Measurements from ENCODE around the gene SCN9A. TPM values are rescaled to one million over a fixed set of nuclear protein-coding genes. Genes with fewer than 3 reads are reported as not detected.

SCN9A gene
- total and polyA plus RNA-seq, 9 of the 15 experiments (the other 6 are each of a cell fraction or from before 2014, with no cell fraction given), result 1.4 to 22.8 (median 7.1) TPM

DNA sequence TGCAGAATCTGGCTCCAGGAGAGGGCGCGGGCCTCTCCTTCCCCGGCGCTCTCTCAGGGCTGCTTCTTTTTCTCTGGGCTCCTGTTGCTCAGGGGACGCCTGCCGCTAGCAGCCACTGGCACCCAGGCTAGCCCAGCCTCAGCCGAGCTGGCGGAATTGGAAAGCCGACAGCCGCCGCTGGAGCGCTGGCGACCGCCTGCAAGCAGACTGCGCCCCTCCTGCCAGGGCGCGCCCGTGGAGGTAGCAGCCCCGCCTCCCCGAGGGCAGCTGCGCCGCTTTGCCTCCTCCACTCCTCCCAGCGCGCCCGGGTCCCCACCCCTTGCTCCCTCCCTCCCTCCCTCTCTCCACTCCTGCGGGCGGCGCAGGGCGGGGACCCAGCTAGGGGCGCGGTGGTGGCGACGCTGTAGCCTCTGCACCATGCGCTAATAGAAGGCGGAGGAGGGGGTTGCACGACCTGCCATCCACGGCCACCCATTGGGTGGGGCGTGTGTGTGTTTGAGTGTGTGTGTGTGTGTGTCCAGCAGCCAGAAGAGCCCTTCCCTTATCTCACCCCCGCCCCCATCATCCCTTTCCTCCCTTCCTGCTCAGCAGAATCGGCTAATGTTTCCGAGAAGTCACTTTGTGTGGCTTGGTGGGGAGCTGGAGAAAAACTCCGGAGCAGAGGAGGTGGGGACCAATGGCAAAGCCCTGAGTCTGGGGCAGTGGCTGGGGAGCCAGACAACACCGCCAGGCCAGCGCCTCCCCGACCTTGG, at the start of gene SCN9A (continued):
- TF ChIP-seq, protein P1, sequence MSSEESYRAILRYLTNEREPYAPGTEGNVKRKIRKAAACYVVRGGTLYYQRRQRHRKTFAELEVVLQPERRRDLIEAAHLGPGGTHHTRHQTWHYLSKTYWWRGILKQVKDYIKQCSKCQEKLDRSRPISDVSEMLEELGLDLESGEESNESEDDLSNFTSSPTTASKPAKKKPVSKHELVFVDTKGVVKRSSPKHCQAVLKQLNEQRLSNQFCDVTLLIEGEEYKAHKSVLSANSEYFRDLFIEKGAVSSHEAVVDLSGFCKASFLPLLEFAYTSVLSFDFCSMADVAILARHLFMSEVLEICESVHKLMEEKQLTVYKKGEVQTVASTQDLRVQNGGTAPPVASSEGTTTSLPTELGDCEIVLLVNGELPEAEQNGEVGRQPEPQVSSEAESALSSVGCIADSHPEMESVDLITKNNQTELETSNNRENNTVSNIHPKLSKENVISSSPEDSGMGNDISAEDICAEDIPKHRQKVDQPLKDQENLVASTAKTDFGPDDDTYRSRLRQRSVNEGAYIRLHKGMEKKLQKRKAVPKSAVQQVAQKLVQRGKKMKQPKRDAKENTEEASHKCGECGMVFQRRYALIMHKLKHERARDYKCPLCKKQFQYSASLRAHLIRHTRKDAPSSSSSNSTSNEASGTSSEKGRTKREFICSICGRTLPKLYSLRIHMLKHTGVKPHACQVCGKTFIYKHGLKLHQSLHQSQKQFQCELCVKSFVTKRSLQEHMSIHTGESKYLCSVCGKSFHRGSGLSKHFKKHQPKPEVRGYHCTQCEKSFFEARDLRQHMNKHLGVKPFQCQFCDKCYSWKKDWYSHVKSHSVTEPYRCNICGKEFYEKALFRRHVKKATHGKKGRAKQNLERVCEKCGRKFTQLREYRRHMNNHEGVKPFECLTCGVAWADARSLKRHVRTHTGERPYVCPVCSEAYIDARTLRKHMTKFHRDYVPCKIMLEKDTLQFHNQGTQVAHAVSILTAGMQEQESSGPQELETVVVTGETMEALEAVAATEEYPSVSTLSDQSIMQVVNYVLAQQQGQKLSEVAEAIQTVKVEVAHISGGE (CRISPR knock-in tag; IDR thresholded peaks at IDR 0.05), result no peak
- TF ChIP-seq ZNF717 (CRISPR knock-in tag; IDR thresholded peaks at IDR 0.05) (no peak), STAT5B (CRISPR knock-in tag; IDR thresholded peaks at IDR 0.05) (no peak), RBM14 (IDR thresholded peaks at IDR 0.05; ENCODE audit: borderline replicate concordance, insufficient read depth, low read depth, low read length) (0 out of 2 replicates have a peak, but pooled peaks have one; percentile 45), SAP30 (IDR thresholded peaks at IDR 0.05; ENCODE audit: borderline replicate concordance, insufficient read depth, low read depth, low read length, poor library complexity, severe bottlenecking) (no peak), ZNF586 (CRISPR knock-in tag; conservative IDR thresholded peaks at IDR 0.05) (no peak), POLR2A (conservative IDR thresholded peaks at IDR 0.05) (peak; percentile 78), ZNF24 (IDR thresholded peaks at IDR 0.05) (peak; percentile 85), POLR2B (IDR thresholded peaks at IDR 0.05; ENCODE audit: low read depth, partially characterized antibody) (peak; percentile 67), ZNF165 (CRISPR knock-in tag; IDR thresholded peaks at IDR 0.05; ENCODE audit: borderline replicate concordance) (no peak), ELF2 (CRISPR knock-in tag; IDR thresholded peaks at IDR 0.05) (0 out of 2 replicates have a peak, but pooled peaks have one; percentile 7), ZKSCAN3 (CRISPR knock-in tag; IDR thresholded peaks at IDR 0.05) (peak; percentile 86), ZNF316 (IDR thresholded peaks at IDR 0.05) (peak; percentile 55; the same call in 1 of the 2 replicates), PRMT5 (CRISPR knock-in tag; IDR thresholded peaks at IDR 0.05) (no peak), SNRNP70 (optimal IDR thresholded peaks at IDR 0.05; ENCODE audit: low read depth, low read length) (no peak), GABPB2 (CRISPR knock-in tag; conservative IDR thresholded peaks at IDR 0.05) (no peak), HEY1 (CRISPR knock-in tag; IDR thresholded peaks at IDR 0.05; ENCODE audit: borderline replicate concordance) (no peak)
- TF ChIP-seq, protein P2, sequence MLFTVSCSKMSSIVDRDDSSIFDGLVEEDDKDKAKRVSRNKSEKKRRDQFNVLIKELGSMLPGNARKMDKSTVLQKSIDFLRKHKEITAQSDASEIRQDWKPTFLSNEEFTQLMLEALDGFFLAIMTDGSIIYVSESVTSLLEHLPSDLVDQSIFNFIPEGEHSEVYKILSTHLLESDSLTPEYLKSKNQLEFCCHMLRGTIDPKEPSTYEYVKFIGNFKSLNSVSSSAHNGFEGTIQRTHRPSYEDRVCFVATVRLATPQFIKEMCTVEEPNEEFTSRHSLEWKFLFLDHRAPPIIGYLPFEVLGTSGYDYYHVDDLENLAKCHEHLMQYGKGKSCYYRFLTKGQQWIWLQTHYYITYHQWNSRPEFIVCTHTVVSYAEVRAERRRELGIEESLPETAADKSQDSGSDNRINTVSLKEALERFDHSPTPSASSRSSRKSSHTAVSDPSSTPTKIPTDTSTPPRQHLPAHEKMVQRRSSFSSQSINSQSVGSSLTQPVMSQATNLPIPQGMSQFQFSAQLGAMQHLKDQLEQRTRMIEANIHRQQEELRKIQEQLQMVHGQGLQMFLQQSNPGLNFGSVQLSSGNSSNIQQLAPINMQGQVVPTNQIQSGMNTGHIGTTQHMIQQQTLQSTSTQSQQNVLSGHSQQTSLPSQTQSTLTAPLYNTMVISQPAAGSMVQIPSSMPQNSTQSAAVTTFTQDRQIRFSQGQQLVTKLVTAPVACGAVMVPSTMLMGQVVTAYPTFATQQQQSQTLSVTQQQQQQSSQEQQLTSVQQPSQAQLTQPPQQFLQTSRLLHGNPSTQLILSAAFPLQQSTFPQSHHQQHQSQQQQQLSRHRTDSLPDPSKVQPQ (CRISPR knock-in tag; IDR thresholded peaks at IDR 0.05; ENCODE audit: borderline replicate concordance), result no peak
- TF ChIP-seq, protein P3, sequence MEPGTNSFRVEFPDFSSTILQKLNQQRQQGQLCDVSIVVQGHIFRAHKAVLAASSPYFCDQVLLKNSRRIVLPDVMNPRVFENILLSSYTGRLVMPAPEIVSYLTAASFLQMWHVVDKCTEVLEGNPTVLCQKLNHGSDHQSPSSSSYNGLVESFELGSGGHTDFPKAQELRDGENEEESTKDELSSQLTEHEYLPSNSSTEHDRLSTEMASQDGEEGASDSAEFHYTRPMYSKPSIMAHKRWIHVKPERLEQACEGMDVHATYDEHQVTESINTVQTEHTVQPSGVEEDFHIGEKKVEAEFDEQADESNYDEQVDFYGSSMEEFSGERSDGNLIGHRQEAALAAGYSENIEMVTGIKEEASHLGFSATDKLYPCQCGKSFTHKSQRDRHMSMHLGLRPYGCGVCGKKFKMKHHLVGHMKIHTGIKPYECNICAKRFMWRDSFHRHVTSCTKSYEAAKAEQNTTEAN (CRISPR knock-in tag; IDR thresholded peaks at IDR 0.05), result peak; percentile 80; the same call in 1 of the 2 replicates
- TF ChIP-seq, protein P4, sequence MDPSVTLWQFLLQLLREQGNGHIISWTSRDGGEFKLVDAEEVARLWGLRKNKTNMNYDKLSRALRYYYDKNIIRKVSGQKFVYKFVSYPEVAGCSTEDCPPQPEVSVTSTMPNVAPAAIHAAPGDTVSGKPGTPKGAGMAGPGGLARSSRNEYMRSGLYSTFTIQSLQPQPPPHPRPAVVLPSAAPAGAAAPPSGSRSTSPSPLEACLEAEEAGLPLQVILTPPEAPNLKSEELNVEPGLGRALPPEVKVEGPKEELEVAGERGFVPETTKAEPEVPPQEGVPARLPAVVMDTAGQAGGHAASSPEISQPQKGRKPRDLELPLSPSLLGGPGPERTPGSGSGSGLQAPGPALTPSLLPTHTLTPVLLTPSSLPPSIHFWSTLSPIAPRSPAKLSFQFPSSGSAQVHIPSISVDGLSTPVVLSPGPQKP (CRISPR knock-in tag; IDR thresholded peaks at IDR 0.05), result no peak
